ENCODE data around the gene PAK1. TPM values are rescaled to one million over a fixed set of nuclear protein-coding genes. Genes with fewer than 3 reads are reported as not detected.

The PAK1 gene
- total and polyA plus RNA-seq, 8 donors: 16.7 to 89.5 (median 46.5) TPM

DNA sequence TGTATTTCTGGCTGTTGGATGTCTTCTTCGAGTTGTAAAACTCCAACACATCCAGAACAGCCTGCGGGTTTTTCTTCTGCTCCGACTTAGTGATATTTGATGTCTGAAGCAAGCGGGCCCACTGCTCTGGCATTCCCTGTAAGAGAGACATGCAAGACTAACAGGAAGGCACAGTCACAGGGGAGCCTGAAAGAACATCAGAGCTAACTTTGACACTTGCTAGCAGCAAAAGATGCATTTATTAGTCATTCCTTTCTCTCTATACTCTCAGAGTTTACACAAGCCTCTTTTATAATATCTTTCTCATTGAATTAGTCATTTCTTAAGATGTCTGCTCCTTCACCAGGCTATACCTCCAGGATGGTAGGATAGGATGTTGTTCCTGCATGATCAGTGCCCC is 94.6 kb downstream of the PAK1 start:
- H3K4me1 ChIP-seq: peaks cover 0 to 12% (median 7%) of the 10 kb centered on the region in 4 donors
- no peak overlapping the region for H3K27ac ChIP-seq
- no peaks in the 10 kb centered on the region for H3K27me3 ChIP-seq
- no peak for DNase-seq
- no peaks in the 10 kb centered on the region for H3K9me3 ChIP-seq
- peaks cover 12 to 59% (median 53%) of the 10 kb centered on the region in 4 donors for H3K36me3 ChIP-seq
- no peak for TF ChIP-seq EP300 (IDR thresholded peaks at IDR 0.05)
- no peak for TF ChIP-seq POLR2AphosphoS5 (IDR thresholded peaks at IDR 0.05)
- no peak for TF ChIP-seq CTCF (IDR thresholded peaks at IDR 0.05)
- no peak for TF ChIP-seq POLR2A (IDR thresholded peaks at IDR 0.05)
- no peak overlapping the region for H3K4me3 ChIP-seq
- intact Hi-C loops (cut with DNase I; ENCODE audit: low total_unique reads): no loop called here
- WGBS, 5 donors: 93 to 96% (median 94%) methylated on average over 4 of the region's 4 CpGs

DNA sequence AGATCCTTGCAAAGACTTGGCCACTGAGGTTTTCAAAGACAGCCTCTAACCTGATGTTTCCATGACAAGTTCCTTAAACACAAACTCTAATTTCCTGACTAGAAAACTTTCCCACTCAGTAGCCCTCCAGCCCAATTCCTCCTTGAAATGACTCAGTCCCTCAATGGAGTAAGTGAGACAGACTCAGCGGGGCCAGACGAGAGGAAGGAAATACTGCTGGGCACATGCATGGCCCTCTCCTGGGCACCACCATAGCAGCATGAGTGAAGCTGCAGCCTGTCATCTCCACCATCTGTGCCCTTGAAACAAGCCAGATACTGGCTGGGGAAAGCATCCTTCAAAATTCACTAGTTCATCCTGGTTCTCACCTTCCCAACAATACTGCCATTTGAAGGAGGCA is 96.2 kb downstream of the PAK1 start:
- Histone ChIP-seq H3K9me3 (no peaks in the 10 kb centered on the region), H3K36me3 (peaks cover 12 to 74% (median 65%) of the 10 kb centered on the region in 4 donors), H3K27ac (no peak overlapping the region), H3K4me1 (peaks cover 0 to 9% (median 7%) of the 10 kb centered on the region in 4 donors), H3K4me3 (no peak overlapping the region), H3K27me3 (no peaks in the 10 kb centered on the region)
- no peak for TF ChIP-seq EP300 (IDR thresholded peaks at IDR 0.05)
- no peak for TF ChIP-seq CTCF (IDR thresholded peaks at IDR 0.05)
- TF ChIP-seq POLR2A (IDR thresholded peaks at IDR 0.05): no peak
- TF ChIP-seq POLR2AphosphoS5 (IDR thresholded peaks at IDR 0.05): no peak
- intact Hi-C loops (cut with DNase I; ENCODE audit: low total_unique reads): no loop called here
- no peak for DNase-seq
- 60 to 92% (median 83%) methylated on average over 2 of the region's 2 CpGs for WGBS, 5 donors

DNA sequence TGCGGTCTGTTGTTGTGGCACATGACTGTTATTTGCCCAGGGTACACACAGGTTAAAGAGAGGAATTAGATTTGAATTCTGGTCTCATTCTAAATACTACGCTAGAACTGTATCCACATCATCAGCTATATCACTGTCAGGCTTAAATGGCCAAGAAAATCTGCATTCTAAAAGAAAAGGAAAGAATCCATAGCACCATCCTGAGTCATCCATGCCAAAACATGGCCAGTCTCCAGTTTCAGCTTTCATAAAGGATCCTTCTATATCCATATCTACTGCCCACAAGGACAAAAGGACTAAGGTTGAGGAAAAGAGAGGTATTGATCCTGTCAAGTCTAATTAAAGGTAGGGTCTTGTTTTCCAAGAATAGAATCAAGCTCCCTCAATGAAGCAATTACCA is 98.8 kb downstream of the PAK1 start:
- Histone ChIP-seq H3K36me3 (peaks cover 12 to 97% (median 76%) of the 10 kb centered on the region in 4 donors), H3K4me3 (no peak overlapping the region), H3K9me3 (no peaks in the 10 kb centered on the region), H3K27ac (no peak overlapping the region), H3K27me3 (no peaks in the 10 kb centered on the region), H3K4me1 (peaks cover 0 to 6% (median 0%) of the 10 kb centered on the region in 4 donors)
- intact Hi-C loops (cut with DNase I; ENCODE audit: low total_unique reads): no loop called here
- DNase-seq: no peak
- TF ChIP-seq EP300 (IDR thresholded peaks at IDR 0.05) (no peak), POLR2AphosphoS5 (IDR thresholded peaks at IDR 0.05) (no peak), CTCF (IDR thresholded peaks at IDR 0.05) (no peak), POLR2A (IDR thresholded peaks at IDR 0.05) (no peak)
- 76 to 88% (median 87%) methylated on average over 2 of the region's 2 CpGs for WGBS, 5 donors

- H3K36me3 ChIP-seq: peaks cover 7 to 94% (median 71%) of the 10 kb centered on the region in 4 donors
- no peaks in the 10 kb centered on the region for H3K27me3 ChIP-seq
- H3K4me1 ChIP-seq: peaks cover 0 to 6% (median 0%) of the 10 kb centered on the region in 4 donors
- no peak for TF ChIP-seq EP300 (IDR thresholded peaks at IDR 0.05)
- no peak for TF ChIP-seq POLR2AphosphoS5 (IDR thresholded peaks at IDR 0.05)
- no peaks in the 10 kb centered on the region for H3K9me3 ChIP-seq
- H3K27ac ChIP-seq: no peak overlapping the region
- 69 to 81% (median 78%) methylated on average over 3 of the region's 3 CpGs for WGBS, 5 donors
- intact Hi-C loops (cut with DNase I; ENCODE audit: low total_unique reads): no loop called here
- no peak overlapping the region for H3K4me3 ChIP-seq
- DNase-seq: no peak
Observed at GRCh38 chr11:77374611-77375031, 99.3 kb downstream of the PAK1 start.

DNA sequence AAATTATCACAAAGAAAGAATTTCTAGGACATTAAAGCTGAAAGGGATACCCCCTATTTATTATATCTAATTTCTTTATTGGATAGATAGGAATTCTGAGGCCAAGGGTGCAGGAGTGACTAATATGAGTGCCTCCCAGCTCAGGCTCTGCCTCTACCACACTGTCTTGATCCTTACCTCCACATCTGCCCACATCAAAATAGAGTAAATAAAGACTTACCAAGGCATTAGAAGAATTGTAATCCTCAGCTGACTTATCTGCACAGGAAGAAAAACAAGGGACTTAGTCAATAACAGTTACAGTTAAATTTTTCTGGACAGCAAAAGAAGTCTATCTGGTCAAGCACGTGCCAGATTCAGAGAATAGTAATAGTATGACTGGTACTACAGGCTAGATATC is 99.8 kb downstream of the PAK1 start:
- no peaks in the 10 kb centered on the region for H3K27me3 ChIP-seq
- no peaks in the 10 kb centered on the region for H3K9me3 ChIP-seq
- H3K27ac ChIP-seq: no peak overlapping the region
- intact Hi-C loops (cut with DNase I; ENCODE audit: low total_unique reads): no loop called here
- TF ChIP-seq EP300 (IDR thresholded peaks at IDR 0.05) (no peak), POLR2A (IDR thresholded peaks at IDR 0.05) (no peak), POLR2AphosphoS5 (IDR thresholded peaks at IDR 0.05) (no peak), CTCF (IDR thresholded peaks at IDR 0.05) (no peak)
- peaks cover 3 to 89% (median 66%) of the 10 kb centered on the region in 4 donors for H3K36me3 ChIP-seq
- no peak for DNase-seq
- WGBS, 5 donors: 63 to 77% (median 67%) methylated on average over 1 of the region's 1 CpG
- peaks cover 0 to 6% (median 0%) of the 10 kb centered on the region in 4 donors for H3K4me1 ChIP-seq
- no peak overlapping the region for H3K4me3 ChIP-seq
